NCI-H2029 treated with DMSO at 0.1 percent for 48 hours (cell line): ENCODE results near the gene OXT.
"Not testable (repeated sequence)": the region's sequence is repeated elsewhere in the genome, so short reads cannot be mapped to it uniquely, and the experiment has no call there.

ENCODE experiments used
- DNase-seq: peaks from one replicate; lab custom pipeline; 2025; lab: John Stamatoyannopoulos, UW

OXT gene

DNA sequence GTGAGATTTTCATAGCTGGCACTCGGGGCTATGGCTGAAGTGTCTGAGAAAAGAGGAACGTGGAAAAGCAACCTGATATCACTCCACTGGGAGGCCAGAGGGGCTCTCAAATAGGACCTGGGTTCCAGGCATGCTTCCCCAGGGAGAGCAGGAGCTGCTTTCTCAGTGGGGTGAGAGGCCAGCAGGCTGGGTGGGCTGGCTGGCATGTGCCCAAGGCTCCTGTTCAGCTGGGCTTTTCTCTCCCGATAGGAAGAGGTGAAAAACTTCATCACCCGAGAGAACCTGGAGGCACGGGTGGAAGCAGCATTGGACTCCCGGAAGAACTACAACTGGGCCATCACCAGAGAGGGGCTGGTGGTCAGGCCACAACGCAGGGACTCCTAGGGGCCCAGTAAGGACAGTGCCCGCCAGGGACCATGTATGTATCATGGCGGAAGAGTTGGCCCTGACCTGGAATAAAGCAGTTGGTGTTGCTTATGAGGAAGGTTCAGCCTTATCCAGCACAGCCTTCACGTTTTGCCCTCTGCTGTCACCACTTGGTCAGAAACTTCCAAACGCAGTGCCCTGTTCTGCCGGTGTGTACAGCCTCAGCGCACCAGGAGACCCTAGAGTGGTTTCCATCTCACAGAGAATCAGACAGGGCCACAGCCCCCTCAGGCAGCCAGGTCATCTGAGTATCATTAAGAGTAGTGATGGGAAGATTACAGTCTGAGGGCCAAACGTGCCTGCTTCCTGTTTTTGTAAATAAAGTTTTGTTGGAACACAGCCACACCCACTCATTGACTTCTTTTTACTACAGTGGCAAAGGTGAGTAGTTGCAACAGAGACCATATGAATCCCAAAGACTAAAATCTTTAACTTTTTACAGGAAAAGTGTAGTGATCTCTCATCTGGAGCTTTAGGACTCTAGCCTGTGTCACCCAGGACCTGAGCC, 23.7 kb upstream of the OXT start:
- no peak for DNase-seq

DNA sequence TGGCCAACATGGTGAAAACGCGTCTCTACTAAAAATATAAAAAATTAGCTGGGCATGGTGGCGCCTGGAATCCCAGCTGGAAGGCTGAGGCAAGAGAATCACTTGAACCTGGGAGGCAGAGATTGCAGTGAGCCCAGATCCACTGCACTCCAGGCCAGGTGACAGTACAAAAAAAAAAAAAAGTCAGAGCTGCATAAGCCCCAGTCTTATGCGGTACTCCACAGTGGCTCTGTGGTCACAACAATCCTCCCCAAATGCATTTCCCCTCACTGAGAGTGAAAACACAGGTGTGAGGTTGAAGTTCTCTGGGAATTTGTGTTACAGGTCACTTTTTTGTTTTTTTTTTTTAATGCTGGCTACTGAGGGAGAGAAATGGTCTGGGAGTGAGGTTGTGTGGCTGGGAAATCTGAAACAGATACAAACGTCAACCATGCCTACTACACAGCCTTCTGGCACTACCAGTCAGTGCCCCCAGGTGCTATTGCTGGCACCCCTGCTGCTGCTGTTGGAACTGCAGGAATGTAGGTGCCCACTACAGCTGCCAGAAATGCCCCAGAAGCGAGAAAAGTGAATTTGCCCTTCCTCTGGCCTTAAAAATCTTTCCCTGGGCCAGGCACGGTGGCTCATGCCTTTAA, 19.9 kb upstream of the OXT start:
- DNase-seq: no peak

DNA sequence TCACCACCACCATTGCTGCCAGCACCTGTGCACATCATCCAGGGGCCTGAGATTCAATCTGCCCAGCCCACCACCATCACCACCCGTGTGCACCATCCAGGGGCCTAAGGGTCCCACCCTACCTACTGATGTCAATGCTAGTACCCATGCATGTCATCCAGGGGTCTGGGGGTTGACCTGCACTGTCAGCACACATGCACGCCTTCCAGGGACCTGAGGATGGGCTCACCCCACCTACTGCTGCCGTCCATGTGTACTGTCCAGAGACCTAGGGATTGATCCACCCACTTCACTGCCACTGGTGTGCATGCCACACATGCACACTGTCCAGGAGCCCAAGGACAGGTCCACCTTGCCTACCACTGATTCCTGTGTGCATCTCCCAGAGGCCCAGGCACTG, 11.9 kb upstream of the OXT start:
- no peak for DNase-seq

DNA sequence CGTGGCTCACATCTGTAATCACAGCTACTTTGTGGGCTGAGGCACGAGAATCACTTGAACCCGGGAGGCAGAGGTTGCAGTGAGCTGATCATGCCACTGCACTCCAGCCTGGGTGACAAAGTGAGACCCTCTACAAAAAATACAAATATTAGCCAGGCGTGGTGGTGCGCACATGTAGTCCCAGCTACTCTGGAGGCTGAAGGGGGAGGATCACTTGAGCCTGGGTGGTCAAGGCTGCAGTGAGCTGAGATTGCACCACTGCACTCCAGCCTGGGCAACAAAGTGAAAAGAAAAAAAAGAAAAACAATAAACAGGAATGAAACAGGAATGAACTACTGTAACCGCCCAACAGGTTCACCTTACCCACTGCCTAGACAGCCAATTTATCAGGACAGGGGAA, 7.3 kb upstream of the OXT start:
- not testable (repeated sequence) for DNase-seq

DNA sequence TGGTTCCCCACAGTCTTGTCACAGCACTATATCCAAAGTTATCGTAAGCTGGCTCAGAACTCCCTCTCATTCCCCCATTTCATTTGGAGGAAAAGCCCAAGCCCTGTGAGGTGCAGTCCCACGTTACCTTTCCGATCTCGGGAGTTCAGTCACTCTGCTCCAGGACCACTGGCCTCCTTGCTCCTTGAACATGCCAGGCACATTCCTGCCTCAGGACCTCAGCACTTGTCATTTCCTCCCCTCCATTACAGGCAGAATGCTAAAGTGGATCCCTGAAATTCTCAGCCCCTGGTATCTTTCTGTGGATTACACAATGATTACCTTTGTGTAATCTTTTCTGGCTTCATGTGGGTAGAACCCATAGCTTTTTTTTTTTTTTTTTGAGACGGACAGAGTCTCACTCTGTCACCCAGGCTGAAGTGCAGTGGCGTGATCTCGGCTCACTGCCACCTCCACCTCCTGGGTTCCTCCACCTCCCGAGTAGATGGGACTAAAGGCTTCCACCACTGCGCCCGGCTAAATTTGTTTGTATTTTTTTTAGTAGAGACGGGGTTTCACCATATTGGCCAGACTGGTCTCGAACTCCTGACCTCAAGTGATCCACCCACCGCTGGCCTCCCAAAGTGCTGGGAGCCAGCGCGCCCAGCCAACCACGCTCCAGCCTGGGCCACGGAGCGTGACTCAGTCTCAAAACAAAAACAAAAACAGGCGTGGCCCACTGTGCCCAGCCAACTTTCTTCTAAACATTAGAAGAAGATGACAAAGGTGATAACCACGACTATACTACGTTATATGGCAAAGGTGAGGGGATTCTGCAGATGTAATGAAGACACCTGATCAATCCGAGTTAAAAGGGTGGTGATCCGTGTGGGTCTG, 4.0 kb upstream of the OXT start:
- no peak for DNase-seq

DNA sequence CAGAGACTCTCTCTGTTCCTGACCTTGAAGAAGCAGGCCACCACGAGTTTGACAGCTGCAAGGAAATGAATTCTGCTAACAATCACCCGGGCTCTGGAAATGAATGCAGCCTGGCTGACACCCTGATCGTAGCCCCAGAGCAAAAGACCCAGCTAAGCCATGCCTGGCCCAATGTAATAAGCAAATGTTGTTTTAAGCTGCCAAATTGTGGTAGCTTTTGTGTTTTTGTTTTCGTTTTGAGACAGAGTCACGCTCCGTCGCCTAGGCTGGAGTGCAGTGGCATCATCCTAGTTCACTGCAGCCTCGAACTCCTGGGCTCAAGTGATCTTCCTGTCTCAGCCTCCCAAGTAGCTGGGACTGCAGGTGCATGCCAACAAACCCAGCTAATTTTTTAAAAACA, 3.3 kb upstream of the OXT start:
- DNase-seq: no peak

DNA sequence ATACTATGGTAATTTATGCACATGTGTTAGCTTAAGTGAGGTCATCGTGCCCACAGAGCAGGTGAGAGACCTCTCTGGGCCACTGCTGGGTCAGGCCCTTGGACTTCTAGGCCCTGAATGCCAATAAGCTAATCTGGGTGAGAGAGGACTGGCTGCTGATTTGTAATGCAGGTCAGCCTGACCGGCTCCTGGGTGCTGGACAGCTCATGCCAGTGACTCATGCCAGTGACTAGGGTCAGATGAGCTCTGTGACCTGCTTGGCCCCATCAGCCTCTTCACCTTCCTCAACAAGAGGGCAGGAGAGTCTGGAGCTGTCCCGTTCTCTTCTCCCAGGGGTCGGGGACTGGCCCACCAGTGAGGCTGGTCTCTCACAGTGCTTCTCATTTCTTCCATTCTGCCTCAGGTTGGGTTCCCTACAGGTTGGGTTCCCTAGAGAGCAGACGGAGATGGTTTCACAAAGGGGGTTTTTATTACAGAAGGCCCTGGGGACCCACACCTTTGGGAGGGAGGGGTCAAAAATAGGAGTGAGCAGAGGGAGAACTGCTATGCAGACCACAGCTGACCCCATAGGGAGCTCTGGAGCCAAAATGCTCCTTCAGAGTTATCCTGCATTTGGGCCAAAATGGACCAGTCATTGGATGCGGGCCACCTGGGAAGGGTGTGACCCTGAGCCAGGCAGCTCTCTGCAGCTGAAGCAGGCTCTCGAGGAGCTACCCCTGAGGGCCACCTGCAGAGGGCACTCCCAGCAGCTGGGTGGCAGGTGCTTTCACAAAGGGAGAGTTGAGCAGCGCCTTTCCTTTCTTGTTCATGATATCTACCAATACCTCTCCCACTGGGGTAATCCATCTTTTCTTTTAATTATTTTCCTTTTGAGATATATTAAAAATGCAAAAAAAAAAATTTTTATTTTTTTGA, 2.2 kb upstream of the OXT start:
- DNase-seq: no peak

DNA sequence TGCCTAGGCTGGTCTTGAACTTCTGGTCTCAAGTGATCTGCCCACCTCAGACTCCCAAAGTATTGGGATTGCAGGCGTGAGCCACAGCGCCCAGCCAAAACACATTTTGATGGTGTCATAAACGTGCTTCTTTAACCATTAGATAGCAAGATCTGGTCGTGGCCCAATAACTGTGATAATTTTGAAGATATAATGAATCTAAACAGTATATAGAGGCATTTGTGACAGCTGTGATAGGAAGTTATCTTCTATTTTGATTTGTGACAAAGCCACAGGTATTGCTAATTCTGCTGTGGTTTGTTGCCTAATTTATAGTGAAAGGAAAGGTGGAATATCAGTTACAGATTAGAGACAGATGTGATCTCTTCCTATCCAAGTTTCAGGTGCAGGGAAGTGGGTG, 695 bp upstream of the OXT start:
- DNase-seq: no peak

DNA sequence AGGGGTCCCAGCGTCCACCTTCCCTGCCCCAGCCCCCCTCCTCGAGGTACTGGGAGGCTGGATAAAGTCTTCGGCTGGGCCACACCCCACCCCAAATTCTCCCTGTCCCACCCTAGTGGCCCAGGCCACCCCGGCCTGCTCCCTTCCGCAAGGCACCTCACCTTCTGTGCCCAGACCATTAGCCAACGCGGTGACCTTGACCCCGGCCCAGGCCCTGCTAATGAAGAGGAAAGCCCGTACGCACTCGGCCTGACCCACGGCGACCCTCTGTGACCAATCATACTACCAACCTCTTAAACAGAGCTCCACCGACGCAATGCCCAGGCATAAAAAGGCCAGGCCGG, 182 bp upstream of the OXT start:
- no peak for DNase-seq

DNA sequence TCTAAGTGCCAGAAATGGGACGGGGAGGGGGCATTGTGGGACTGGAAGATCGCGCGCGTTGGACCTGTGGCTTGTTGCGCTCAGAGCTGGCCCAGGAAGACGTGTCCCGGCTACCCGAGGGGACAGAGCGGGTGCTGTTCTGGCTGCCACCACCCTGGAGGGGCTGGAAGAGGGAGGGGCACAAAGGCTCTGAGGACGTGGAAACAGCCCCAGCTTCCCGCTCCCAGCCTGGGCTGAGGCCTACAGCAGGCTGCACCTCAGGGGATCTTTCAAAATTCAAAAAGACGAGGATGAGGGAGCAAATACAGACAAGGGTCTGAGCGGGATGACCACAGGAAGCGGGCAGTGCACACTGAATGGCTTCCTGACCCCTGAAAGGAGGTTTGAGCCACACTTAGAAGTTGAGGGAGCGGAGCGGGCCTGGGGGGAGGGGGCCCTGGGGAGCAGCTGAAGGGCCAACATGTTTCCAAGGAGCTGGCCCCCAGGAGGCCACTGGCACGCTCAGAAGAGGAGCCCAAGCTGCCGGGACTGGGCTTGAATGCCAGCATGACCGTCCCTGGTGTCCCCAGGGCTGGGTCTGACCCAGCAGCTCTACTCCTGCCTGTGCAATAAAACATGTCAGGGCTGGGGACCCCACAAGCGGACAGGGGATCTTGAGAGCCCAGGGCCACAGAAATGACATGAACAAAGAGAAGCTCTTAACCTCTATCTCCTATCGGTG, 1.3 kb downstream of the OXT start:
- no peak for DNase-seq

DNA sequence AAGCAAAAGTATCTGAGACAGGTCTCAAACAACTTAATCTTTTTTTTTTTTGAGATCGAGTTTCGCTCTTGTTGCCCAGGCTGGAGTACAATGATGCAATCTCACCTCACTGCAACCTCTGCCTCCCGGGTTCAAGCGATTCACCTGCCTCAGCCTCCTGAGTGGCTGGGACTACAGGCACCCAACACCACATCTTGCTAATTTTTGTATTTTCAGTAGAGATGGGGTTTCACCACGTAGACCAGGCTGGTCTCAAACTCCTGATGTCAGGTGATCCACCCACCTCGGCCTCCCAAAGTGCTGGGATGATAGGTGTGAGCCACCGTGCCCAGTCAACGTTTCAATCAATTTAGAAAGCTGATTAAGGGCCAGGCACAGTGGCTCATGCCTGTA, 1.8 kb downstream of the OXT start:
- not testable (repeated sequence) for DNase-seq

DNA sequence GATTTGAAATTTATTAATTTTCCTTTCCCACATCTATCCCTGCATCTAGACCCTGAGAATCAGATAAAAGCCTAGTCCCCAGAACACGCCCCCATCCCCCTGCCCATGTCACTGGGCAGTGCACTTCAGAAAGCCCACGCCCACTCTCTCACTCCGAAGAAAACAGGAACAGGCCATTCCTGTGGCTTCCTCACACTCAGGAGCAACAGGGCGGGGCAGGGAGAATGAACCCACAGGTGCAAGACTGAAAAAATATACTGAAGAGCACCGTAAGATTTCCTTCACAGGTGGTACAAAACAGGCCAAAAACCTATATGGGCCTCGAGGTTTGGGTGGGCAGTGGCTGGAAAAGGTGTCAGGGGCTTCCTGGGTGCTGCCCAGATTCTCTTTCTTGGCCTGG, 3.4 kb downstream of the OXT start:
- no peak for DNase-seq

DNA sequence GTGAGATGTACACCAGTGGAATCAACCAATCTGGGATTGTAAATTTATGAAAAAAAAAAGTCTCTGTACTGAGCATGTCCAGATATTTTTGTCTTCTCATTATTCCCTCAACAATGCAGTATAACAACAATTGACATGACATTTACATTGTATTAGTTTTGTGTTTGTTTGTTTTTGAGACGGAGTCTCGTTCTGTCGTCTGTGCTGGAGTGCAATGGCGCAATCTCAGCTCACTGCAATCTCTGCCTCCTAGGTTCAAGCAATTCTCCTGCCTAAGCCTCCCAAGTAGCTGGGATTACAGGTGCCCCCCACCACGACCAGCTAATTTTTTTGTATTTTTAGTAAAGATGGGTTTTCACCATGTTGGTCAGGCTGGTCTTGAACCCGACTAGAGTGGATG, 3.9 kb downstream of the OXT start:
- DNase-seq: not testable (repeated sequence)

DNA sequence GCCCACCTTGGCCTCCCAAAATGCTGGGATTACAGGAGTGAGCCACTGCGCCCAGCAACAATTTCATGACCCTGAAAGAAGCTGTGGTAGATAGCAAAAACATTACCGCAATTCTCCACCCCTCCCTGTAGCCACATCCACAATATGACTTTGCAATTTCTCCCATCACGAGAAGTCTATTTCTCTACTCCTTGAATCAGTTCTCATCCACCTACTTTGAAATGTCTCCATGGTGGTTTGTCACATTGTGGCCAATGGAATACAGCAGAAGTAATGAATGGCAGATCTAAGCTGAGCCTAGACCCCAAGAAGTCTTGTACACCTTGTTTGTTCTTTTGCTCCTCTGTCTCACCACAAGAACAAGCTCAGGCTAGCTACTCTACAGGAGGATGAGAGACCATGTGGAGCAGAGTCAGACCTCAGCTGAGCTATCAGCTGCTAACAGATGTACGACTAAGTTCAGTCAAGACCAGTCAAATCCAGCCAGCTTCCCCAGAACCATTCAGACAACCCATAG, 6.3 kb downstream of the OXT start:
- no peak for DNase-seq

DNA sequence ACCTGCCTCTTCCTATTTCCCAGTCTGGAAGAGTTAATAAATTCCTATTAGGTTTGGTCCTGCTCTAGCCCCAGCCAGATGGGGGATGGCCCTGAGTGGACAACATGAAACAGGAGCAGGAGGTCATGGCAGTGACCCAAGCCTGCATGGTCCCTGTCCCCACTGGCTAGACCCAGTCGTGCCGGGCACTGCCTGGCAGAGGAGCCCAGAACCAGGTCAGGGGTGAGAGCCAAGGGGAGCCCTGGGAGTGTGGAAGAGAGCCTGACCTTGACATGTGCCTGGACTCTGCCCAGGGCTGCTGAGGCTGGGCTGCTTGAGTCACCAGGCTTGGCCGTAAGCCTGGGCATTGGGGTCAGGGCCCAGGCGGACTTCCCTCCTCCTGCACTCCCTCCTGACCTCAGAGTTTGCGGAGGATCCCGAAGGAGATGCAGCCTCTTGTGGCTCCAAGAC, 9.5 kb downstream of the OXT start:
- no peak for DNase-seq

DNA sequence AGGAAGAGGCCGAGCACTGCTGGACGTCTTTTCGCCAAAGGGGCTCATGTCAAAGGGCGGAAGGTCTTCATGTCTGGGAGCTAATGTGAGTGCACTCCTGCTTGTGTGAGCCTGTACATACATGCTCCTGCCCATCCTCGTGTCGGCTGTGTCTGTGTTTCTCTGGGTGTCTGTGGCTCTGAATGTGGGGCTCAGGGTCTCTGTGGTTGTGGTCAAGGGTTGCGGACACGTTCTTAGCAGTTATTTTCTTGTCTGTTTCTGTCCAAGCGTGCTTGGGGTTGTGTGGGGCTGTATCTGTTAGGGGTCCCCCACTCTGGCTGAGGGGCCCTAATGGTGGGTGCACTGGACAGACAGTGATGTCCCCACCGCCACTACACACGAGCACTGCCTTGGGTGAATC, 10.2 kb downstream of the OXT start:
- no peak for DNase-seq

DNA sequence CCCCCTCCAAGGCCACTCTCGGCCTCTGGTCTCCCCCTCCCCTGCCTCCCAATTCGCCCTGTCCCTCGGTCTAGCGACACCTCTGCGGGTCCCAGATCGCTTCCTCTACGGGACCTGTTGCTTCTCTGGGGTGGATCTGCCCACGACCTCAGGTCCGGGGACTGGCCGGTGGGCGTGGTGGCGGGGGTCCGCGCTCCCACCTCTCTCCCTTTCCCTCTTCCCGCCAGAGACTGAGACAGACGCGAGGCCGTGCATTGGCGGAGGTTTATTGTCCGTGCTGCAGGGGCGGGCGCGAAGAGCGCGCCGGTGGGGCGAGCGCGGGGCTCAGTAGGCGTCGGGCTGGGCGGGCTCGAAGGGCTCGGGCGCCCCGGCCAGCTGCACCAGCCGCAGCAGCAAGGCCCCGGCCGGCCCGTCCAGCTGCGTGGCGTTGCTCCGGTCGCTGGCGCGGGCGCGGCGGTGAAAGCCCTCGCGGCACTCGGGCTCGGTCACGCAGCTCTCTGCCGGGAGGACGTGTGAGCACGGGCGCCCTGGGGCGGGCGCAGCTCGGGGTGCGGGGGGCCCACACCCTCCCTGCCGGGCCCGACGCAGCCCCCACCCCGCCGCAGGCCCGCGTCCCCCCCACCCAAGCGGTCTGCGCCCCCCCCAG, 11.0 kb downstream of the OXT start:
- no peak for DNase-seq

DNA sequence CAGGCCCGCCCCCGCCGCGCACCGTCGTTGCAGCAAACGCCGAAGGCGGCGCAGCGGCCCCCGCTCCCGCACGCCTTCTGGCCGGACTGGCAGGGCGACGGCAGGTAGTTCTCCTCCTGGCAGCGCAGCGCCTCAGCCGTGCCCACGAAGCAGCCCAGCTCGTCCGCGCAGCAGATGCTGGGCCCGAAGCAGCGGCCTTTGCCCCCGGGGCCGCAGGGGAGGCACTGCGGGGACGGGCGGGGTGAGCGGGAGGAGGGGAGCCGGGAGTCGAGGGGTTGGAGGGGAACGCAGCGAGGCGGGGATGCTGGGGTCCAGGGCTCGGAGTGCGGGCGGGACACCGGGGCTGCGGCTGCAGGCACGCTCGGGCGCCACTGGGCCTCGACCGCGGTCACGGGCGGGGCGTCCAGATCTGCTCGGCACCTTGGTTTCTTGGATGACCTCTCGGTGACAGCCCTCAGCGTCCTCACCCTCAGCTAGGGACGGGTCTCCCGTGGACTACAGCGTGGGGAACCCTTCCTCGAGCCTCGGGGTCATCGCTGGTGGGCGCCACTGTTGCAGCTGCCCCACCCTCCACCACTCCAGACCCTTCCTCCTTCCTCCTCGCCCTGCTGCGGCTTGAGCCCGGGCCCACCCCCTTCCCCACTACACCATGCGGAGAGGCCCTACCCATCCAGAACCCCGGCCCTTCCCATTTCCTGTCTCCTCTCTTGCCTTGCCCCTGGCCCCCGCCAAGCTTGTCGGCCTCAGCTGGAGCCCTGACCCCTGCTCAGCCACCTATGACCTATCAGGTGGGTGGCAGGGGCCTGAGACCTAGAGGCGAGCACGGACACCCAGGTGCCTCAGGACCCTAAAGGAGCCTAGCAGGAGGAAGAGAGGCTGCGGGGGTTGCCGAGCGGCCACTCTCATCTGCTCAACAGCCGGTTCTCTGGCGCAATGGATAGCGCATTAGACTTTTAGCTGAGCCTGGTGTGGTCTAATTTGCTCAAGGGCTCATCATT, 11.8 kb downstream of the OXT start:
- no peak for DNase-seq
